ENCODE data around the gene RBM14. TPM values are rescaled to one million over a fixed set of nuclear protein-coding genes. Genes with fewer than 3 reads are reported as not detected.
"Not testable (repeated sequence)": the region's sequence is repeated elsewhere in the genome, so short reads cannot be mapped to it uniquely, and the experiment has no call there.

The RBM14 gene
- total RNA-seq, 1 experiment from 2014 or later = 160 TPM

DNA sequence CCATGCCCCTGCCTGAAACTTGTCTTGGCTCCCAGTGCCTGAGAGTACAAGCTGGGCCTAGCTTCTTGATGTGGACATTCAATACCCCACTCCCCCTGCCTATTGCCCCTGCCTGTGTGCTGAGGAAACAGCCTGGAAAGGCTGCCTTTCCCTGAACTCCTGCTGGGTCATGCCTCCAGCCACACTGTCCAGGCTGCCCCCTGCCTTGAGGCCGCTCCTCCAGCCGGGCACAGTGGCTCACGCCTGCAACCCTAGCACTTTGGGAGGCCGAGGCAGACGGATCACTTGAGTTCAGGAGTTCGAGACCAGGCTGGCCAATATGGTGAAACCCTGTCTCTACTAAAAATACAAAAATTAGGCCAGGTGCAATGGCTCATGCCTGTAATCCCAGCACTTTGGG lies 13.4 kb upstream of the RBM14 start:
- Mint-ChIP-seq H3K27me3 (ENCODE audit: insufficient read depth, unreplicated experiment) (no peaks in the 10 kb centered on the region), H3K36me3 (ENCODE audit: insufficient read depth, unreplicated experiment) (peaks cover 32% of the 10 kb centered on the region), H3K4me3 (ENCODE audit: unreplicated experiment) (no peak overlapping the region), H3K9me3 (ENCODE audit: unreplicated experiment) (no peaks in the 10 kb centered on the region), H3K27ac (ENCODE audit: unreplicated experiment) (no peak overlapping the region), H3K4me1 (ENCODE audit: low read depth, unreplicated experiment) (no peaks in the 10 kb centered on the region)
- Histone ChIP-seq H3K4me3 (ENCODE audit: low read depth, low read length) (no peak overlapping the region), H3K27me3 (replicated peaks; ENCODE audit: control insufficient read depth, insufficient read depth, low read length) (no peaks in the 10 kb centered on the region), H3K36me3 (ENCODE audit: control insufficient read depth, insufficient read depth, low read length) (0 out of 2 replicates have a peak, but pooled peaks cover 1% of the 10 kb centered on the region), H3K9me3 (no peaks in the 10 kb centered on the region), H3K4me1 (no peaks in the 10 kb centered on the region)
- DNase-seq = no peak
- intact Hi-C loops (cut with micrococcal nuclease; ENCODE audit: unreplicated experiment) = no loop called here
- TF ChIP-seq, protein P1, sequence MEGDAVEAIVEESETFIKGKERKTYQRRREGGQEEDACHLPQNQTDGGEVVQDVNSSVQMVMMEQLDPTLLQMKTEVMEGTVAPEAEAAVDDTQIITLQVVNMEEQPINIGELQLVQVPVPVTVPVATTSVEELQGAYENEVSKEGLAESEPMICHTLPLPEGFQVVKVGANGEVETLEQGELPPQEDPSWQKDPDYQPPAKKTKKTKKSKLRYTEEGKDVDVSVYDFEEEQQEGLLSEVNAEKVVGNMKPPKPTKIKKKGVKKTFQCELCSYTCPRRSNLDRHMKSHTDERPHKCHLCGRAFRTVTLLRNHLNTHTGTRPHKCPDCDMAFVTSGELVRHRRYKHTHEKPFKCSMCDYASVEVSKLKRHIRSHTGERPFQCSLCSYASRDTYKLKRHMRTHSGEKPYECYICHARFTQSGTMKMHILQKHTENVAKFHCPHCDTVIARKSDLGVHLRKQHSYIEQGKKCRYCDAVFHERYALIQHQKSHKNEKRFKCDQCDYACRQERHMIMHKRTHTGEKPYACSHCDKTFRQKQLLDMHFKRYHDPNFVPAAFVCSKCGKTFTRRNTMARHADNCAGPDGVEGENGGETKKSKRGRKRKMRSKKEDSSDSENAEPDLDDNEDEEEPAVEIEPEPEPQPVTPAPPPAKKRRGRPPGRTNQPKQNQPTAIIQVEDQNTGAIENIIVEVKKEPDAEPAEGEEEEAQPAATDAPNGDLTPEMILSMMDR (IDR thresholded peaks at IDR 0.05; ENCODE audit: insufficient read depth in 1 of 2, low read depth in 1 of 2, low read length in 1 of 2, severe bottlenecking in 1 of 2, unreplicated experiment in 1 of 2) = no peak
- ChIA-PET POLR2A (no interaction called here), CTCF (interaction anchor here (0.6 kb wide), 1 partner anchor 384 kb away, joined by 4 read pairs; no protein-coding TSS in a partner anchor)
- no TSS peak for BruUV-seq (replicated peaks)

DNA sequence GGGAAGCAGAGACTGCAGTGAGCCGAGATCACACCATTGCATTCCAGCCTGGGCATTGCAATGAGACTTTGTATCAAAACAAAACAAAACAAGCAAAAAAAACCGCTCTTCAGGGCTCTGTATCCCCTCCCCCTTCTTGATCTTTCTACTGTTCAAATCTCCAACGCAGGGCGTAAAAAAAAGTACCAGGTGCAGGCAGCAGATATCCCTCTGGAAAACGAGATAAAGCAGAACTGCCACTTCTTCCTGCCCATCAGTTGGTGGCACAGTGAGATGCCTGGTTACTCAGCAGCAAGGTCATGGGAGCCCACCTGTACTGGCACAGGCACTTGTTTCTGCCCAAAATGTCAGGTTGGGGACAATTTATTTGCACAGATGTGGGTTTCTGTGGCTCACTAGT lies 12.3 kb upstream of the RBM14 start:
- ChIA-PET POLR2A (no interaction called here), CTCF (interaction anchor here (0.8 kb wide), 1 partner anchor 56 kb away, joined by 4 read pairs; no protein-coding TSS in a partner anchor)
- Mint-ChIP-seq H3K4me1 (ENCODE audit: low read depth, unreplicated experiment) (no peaks in the 10 kb centered on the region), H3K9me3 (ENCODE audit: unreplicated experiment) (no peaks in the 10 kb centered on the region), H3K27ac (ENCODE audit: unreplicated experiment) (no peak overlapping the region), H3K27me3 (ENCODE audit: insufficient read depth, unreplicated experiment) (no peaks in the 10 kb centered on the region), H3K4me3 (ENCODE audit: unreplicated experiment) (no peak overlapping the region), H3K36me3 (ENCODE audit: insufficient read depth, unreplicated experiment) (peaks cover 29% of the 10 kb centered on the region)
- Histone ChIP-seq H3K4me1 (no peaks in the 10 kb centered on the region), H3K36me3 (ENCODE audit: control insufficient read depth, insufficient read depth, low read length) (0 out of 2 replicates have a peak, but pooled peaks cover 1% of the 10 kb centered on the region), H3K9me3 (no peaks in the 10 kb centered on the region), H3K27me3 (replicated peaks; ENCODE audit: control insufficient read depth, insufficient read depth, low read length) (no peaks in the 10 kb centered on the region), H3K4me3 (ENCODE audit: low read depth, low read length) (no peak overlapping the region)
- DNase-seq = no peak
- TF ChIP-seq, protein P1 (IDR thresholded peaks at IDR 0.05; ENCODE audit: insufficient read depth in 1 of 2, low read depth in 1 of 2, low read length in 1 of 2, severe bottlenecking in 1 of 2, unreplicated experiment in 1 of 2) = no peak
- intact Hi-C loops (cut with micrococcal nuclease; ENCODE audit: unreplicated experiment) = no loop called here
- no TSS peak for BruUV-seq (replicated peaks)

GRCh38 chr11:66606608-66607007 lies 9.8 kb upstream of the RBM14 start:
- H3K36me3 Mint-ChIP-seq (ENCODE audit: insufficient read depth, unreplicated experiment) = peaks cover 20% of the 10 kb centered on the region
- CTCF ChIA-PET = interaction anchor here (1.7 kb wide), 1 partner anchor 14 kb away, joined by 6 read pairs; the partner anchor contains the start of genes CCDC87 and CCS
- BruUV-seq (replicated peaks); H3K4me3 Mint-ChIP-seq (ENCODE audit: unreplicated experiment); DNase-seq; H3K9me3 Mint-ChIP-seq (ENCODE audit: unreplicated experiment); H3K4me1 ChIP-seq; H3K27ac Mint-ChIP-seq (ENCODE audit: unreplicated experiment); H3K27me3 Mint-ChIP-seq (ENCODE audit: insufficient read depth, unreplicated experiment); H3K4me1 Mint-ChIP-seq (ENCODE audit: low read depth, unreplicated experiment); H3K9me3 ChIP-seq; intact Hi-C loops (cut with micrococcal nuclease; ENCODE audit: unreplicated experiment); H3K27me3 ChIP-seq (replicated peaks; ENCODE audit: control insufficient read depth, insufficient read depth, low read length); H3K36me3 ChIP-seq (ENCODE audit: control insufficient read depth, insufficient read depth, low read length); H3K4me3 ChIP-seq (ENCODE audit: low read depth, low read length): not testable (repeated sequence)
- POLR2A ChIA-PET = interaction anchor here (0.7 to 1.3 kb wide), 2 partner anchors 9 to 72 kb away, joined by 3 to 5 read pairs; no protein-coding TSS in a partner anchor
